HepG2 (cell line): ENCODE measurements around the gene ZSCAN21. TPM values are rescaled to one million over a fixed set of nuclear protein-coding genes. Genes with fewer than 3 reads are reported as not detected.

Experiments
- ATAC-seq: fragments of 200-7000 bp; cut with Tn5 transposase; 3 replicates; pipeline ENCODE4 v1.9.1; 2020; ENCODE audit warnings: mild to moderate bottlenecking, moderate library complexity
- BruUV-seq: library from RNA; stranded (reverse); fragments of 400-500 nt; replicated peaks from 2 replicates; lab custom pipeline; 2021; lab: Mats Ljungman, UMichigan
- CTCF ChIA-PET: fragments of 300-600 bp; formaldehyde crosslinking; extraction: SDS; loops from one replicate; lab custom pipeline; 2021; ENCODE audit warnings: low total read pairs, inconsistent platforms, low intra/inter-chr PET ratio; lab: Yijun Ruan, JAX
- POLR2A ChIA-PET: fragments of 350-600 bp; sonication (Branson Sonifier 250); formaldehyde crosslinking; loops from one replicate; lab custom pipeline; 2020; ENCODE audit warnings: antibody characterized with exemption, inconsistent platforms; lab: Yijun Ruan, JAX
- DNase-seq: peaks from one replicate; pipeline ENCODE4 v3.0.0-alpha.2; 2015; ENCODE audit warnings: low spot score
- FAIRE-seq: peaks from 3 replicates; lab custom pipeline; 2011; peaks lifted over from hg19 to GRCh38; lab: Jason Lieb, UNC
- H2AFZ ChIP-seq: one replicate; pipeline ENCODE4 v1.6.1; 2011; ENCODE audit warnings: low read length, inconsistent platforms
- H3K27ac ChIP-seq: fragments of 300-600 bp; 3 replicates; pipeline ENCODE4 v1.8.0; 2011; ENCODE audit warnings: mixed run types, mild to moderate bottlenecking, mixed read lengths, low read length, inconsistent platforms; ENCODE audit not compliant: insufficient read depth; ENCODE audit errors: extremely low read length
- H3K27me3 ChIP-seq, 2 experiments: fragments of 200-600 bp in 1 of 2; 2 replicates in 1 of 2; 3 replicates in 1 of 2; pipeline versions ENCODE4 v1.6.0 to v1.8.0; 2011; ENCODE audit warnings: low read length in 2 of 2, mild to moderate bottlenecking in 2 of 2, moderate library complexity in 2 of 2, inconsistent platforms in 1 of 2; ENCODE audit not compliant: insufficient read depth in 2 of 2, control insufficient read depth in 1 of 2
- H3K36me3 ChIP-seq, 2 experiments: fragments of 200-600 bp in 1 of 2; replicated peaks in 1 of 2; 2 replicates in 1 of 2; 3 replicates in 1 of 2; pipeline versions ENCODE4 v1.5.1 to v1.8.0; 2011; ENCODE audit warnings: low read length in 2 of 2, inconsistent platforms in 1 of 2; ENCODE audit not compliant: insufficient read depth in 2 of 2, control insufficient read depth in 1 of 2
- H3K4me1 ChIP-seq: 2 replicates; pipeline ENCODE4 v1.5.1; 2012; ENCODE audit warnings: low read length, inconsistent platforms; ENCODE audit not compliant: insufficient read depth
- H3K4me2 ChIP-seq: 2 replicates; pipeline ENCODE4 v1.6.0; 2011; ENCODE audit warnings: low read depth, low read length, inconsistent platforms
- H3K4me3 ChIP-seq, 3 experiments: fragments of 200-600 bp in 1 of 3; sonication (generic), shearing (Covaris generic) in 1 of 3; replicated peaks in 1 of 3; 2 replicates each; pipeline ENCODE4 v1.5.1; 2011 to 2016; ENCODE audit warnings: low read length in 3 of 3, inconsistent platforms in 2 of 3, low read depth in 2 of 3, mild to moderate bottlenecking in 2 of 3, control low read depth in 1 of 3, mixed read lengths in 1 of 3; ENCODE audit not compliant: insufficient read depth in 1 of 3
- H3K79me2 ChIP-seq: one replicate; pipeline ENCODE4 v1.6.1; 2011; ENCODE audit warnings: low read length, inconsistent platforms; ENCODE audit not compliant: insufficient read depth
- H3K9ac ChIP-seq: 2 replicates; pipeline ENCODE4 v1.6.0; 2011; ENCODE audit warnings: mild to moderate bottlenecking, low read depth, low read length, inconsistent platforms; ENCODE audit not compliant: insufficient read depth
- H3K9me3 ChIP-seq: 2 replicates; pipeline ENCODE4 v1.5.1; 2012; ENCODE audit warnings: mild to moderate bottlenecking, low read length
- H4K20me1 ChIP-seq: 2 replicates; pipeline ENCODE4 v1.6.0; 2011; ENCODE audit warnings: inconsistent platforms, mild to moderate bottlenecking, low read length, moderate library complexity; ENCODE audit not compliant: insufficient read depth
- CREBL2 ChIP-seq: sonication (generic); formaldehyde crosslinking; IDR thresholded peaks from 2 replicates; pipeline ENCODE4 v1.8.1; 2023; ENCODE audit warnings: missing genetic modification reagents, mild to moderate bottlenecking, borderline replicate concordance
- DNMT3B ChIP-seq: conservative IDR thresholded peaks from 2 replicates; pipeline ENCODE4 v1.6.1; 2016; ENCODE audit warnings: missing biosample characterization, control low read depth
- ETV6 ChIP-seq: sonication (generic); formaldehyde crosslinking; conservative IDR thresholded peaks from 2 replicates; pipeline ENCODE4 v1.4.0; 2020; ENCODE audit warnings: missing genetic modification reagents
- HES4 ChIP-seq: sonication (generic); formaldehyde crosslinking; IDR thresholded peaks from 2 replicates; pipeline ENCODE4 v1.9.0; 2021; ENCODE audit warnings: mild to moderate bottlenecking, missing genetic modification reagents, borderline replicate concordance
- HNRNPH1 ChIP-seq: fragments of 200-400 bp; formaldehyde crosslinking; optimal IDR thresholded peaks from 2 replicates; pipeline ENCODE3; 2017; ENCODE audit warnings: mild to moderate bottlenecking, low read depth, low read length
- NFYC ChIP-seq: IDR thresholded peaks from 2 replicates; pipeline ENCODE4 v1.6.1; 2016; ENCODE audit warnings: missing genetic modification reagents, missing compliant biosample characterization
- SMC3 ChIP-seq: IDR thresholded peaks from 2 replicates; pipeline ENCODE4 v1.6.1; 2011; ENCODE audit warnings: low read length, improper control_type of control experiment
- STAG1 ChIP-seq: sonication (generic); formaldehyde crosslinking; IDR thresholded peaks from 2 replicates; pipeline ENCODE4 v1.4.0; 2020; ENCODE audit warnings: missing genetic modification reagents
- ZFP1 ChIP-seq: IDR thresholded peaks from 2 replicates; pipeline ENCODE4 v1.6.1; 2016
- ZFP82 ChIP-seq: sonication (generic); formaldehyde crosslinking; IDR thresholded peaks from 2 replicates; pipeline ENCODE4 v1.5.1; 2020; ENCODE audit warnings: mild to moderate bottlenecking, missing genetic modification reagents, borderline replicate concordance
- ZMYM3 ChIP-seq: sonication (generic); formaldehyde crosslinking; IDR thresholded peaks from 2 replicates; pipeline ENCODE4 v1.5.1; 2020; ENCODE audit warnings: mild to moderate bottlenecking, missing genetic modification reagents
- ZNF101 ChIP-seq: sonication (generic); formaldehyde crosslinking; IDR thresholded peaks from 2 replicates; pipeline ENCODE4 v1.4.0; 2020; ENCODE audit warnings: mild to moderate bottlenecking, low read depth, missing genetic modification reagents, borderline replicate concordance
- ZNF121 ChIP-seq: sonication (generic); formaldehyde crosslinking; IDR thresholded peaks from 2 replicates; pipeline ENCODE4 v1.5.0; 2020; ENCODE audit warnings: mild to moderate bottlenecking, missing genetic modification reagents
- ZNF17 ChIP-seq: sonication (generic); formaldehyde crosslinking; IDR thresholded peaks from 2 replicates; pipeline ENCODE4 v1.5.0; 2020; ENCODE audit warnings: mild to moderate bottlenecking, missing genetic modification reagents
- ZNF274 ChIP-seq: sonication (generic); formaldehyde crosslinking; IDR thresholded peaks from 2 replicates; pipeline ENCODE4 v1.5.1; 2020; ENCODE audit warnings: mild to moderate bottlenecking, missing genetic modification reagents
- ZNF382 ChIP-seq: sonication (generic); formaldehyde crosslinking; IDR thresholded peaks from 2 replicates; pipeline ENCODE4 v1.5.0; 2020; ENCODE audit warnings: missing genetic modification reagents, mild to moderate bottlenecking, borderline replicate concordance
- ZNF562 ChIP-seq: sonication (generic); formaldehyde crosslinking; IDR thresholded peaks from 2 replicates; pipeline ENCODE4 v1.8.0; 2022; ENCODE audit warnings: missing genetic modification reagents, borderline replicate concordance
- ZNF564 ChIP-seq: sonication (generic); formaldehyde crosslinking; IDR thresholded peaks from 2 replicates; pipeline ENCODE4 v1.8.1; 2023; ENCODE audit warnings: mild to moderate bottlenecking, missing genetic modification reagents
- ZNF614 ChIP-seq: IDR thresholded peaks from 2 replicates; pipeline ENCODE4 v1.6.1; 2018; ENCODE audit warnings: missing biosample characterization, missing genetic modification reagents, inconsistent platforms, borderline replicate concordance
- ZNF83 ChIP-seq: sonication (generic); formaldehyde crosslinking; IDR thresholded peaks from 2 replicates; pipeline ENCODE4 v1.4.0; 2020; ENCODE audit warnings: missing genetic modification reagents, mild to moderate bottlenecking, borderline replicate concordance
- WGBS: methylation state at CpG from one replicate; pipeline ENCODE4 v1.1.6; 2017; ENCODE audit warnings: low lambda C conversion rate; 5-methylcytosine and 5-hydroxymethylcytosine counted together
- in situ Hi-C: cut with HindIII; loops from 2 replicates; pipeline ENCODE4 v1.10.0; 2017; ENCODE audit warnings: low pct_unique_long_range_greater_than_20kb; ENCODE audit not compliant: extremely low pct_ligation_motif_present
- intact Hi-C: fragments of 100-400 bp; cut with micrococcal nuclease; formaldehyde crosslinking; loops from one replicate; pipeline ENCODE4 v1.10.0; 2022; ENCODE audit not compliant: unreplicated experiment
- polyA plus RNA-seq, 8 experiments: library from polyadenylated mRNA; depleted of rRNA in 3 of 8; stranded (reverse) in 7 of 8; unstranded in 1 of 8; fragments of >200 nt; fragmentation: Illumina TruSeq in 4 of 8; extraction: Trizol in 4 of 8; gene quantifications; 2 replicates each; pipeline versions ENCODE4 v1.2.1 to v1.2.3, GENCODE V29; 2011 to 2016; ENCODE audit warnings: low read depth in 4 of 8, missing spikeins in 1 of 8, mixed read lengths in 1 of 8; ENCODE audit not compliant: insufficient read depth in 1 of 8
- total RNA-seq, 5 experiments: library from RNA; depleted of rRNA; stranded (reverse); fragments of >200 nt; fragmentation: Illumina TruSeq; extraction: Trizol; gene quantifications; 2 replicates each; pipeline ENCODE4 v1.2.3, GENCODE V29; 2016; ENCODE audit warnings: low read depth in 1 of 5
- TF ChIP-seq, protein P1 (sequence below): sonication (generic); formaldehyde crosslinking; IDR thresholded peaks from 2 replicates; pipeline ENCODE4 v1.5.0; 2020; ENCODE audit warnings: mild to moderate bottlenecking, missing genetic modification reagents, moderate library complexity
- TF ChIP-seq, protein P2 (sequence below), 2 experiments: sonication (generic) in 1 of 2; formaldehyde crosslinking in 1 of 2; IDR thresholded peaks; 2 replicates each; pipeline versions ENCODE4 v1.5.1 to v1.6.1; 2011 to 2020; ENCODE audit warnings: borderline replicate concordance in 1 of 2, low read depth in 1 of 2, low read length in 1 of 2, mild to moderate bottlenecking in 1 of 2, missing genetic modification reagents in 1 of 2, moderate library complexity in 1 of 2

The ZSCAN21 gene
- total and polyA plus RNA-seq, 2 of the 13 experiments (the other 11 are each of a cell fraction or from before 2014, with no cell fraction given) = 7.0 to 10.0 TPM

- ChIA-PET CTCF (interaction anchor here (1.7 kb wide), 1 partner anchor 21 kb away, joined by 5 read pairs; no protein-coding TSS in a partner anchor), POLR2A (no interaction called here)
- Histone ChIP-seq H3K4me2 (no peak overlapping the region), H3K27ac (no peak overlapping the region), H3K9ac (no peak overlapping the region), H2AFZ (no peak overlapping the region), H3K9me3 (no peaks in the 10 kb centered on the region), H3K27me3 (no peaks in the 10 kb centered on the region), H3K4me3 (no peak overlapping the region), H4K20me1 (no peaks in the 10 kb centered on the region), H3K4me1 (peaks cover 22% of the 10 kb centered on the region), H3K79me2 (no peaks in the 10 kb centered on the region), H3K36me3 (peaks cover 10 to 36% of the 10 kb centered on the region in 2 experiments; a peak in 4 of 5 replicates)
- DNase-seq (no peak), FAIRE-seq (no peak), ATAC-seq (peak; percentile 74)
- intact Hi-C loops = no loop called here
- no TSS peak for BruUV-seq
- in situ Hi-C loops = no loop called here
- 79% methylated on average over 7 of the region's 12 CpGs for WGBS
- TF ChIP-seq, protein P1, sequence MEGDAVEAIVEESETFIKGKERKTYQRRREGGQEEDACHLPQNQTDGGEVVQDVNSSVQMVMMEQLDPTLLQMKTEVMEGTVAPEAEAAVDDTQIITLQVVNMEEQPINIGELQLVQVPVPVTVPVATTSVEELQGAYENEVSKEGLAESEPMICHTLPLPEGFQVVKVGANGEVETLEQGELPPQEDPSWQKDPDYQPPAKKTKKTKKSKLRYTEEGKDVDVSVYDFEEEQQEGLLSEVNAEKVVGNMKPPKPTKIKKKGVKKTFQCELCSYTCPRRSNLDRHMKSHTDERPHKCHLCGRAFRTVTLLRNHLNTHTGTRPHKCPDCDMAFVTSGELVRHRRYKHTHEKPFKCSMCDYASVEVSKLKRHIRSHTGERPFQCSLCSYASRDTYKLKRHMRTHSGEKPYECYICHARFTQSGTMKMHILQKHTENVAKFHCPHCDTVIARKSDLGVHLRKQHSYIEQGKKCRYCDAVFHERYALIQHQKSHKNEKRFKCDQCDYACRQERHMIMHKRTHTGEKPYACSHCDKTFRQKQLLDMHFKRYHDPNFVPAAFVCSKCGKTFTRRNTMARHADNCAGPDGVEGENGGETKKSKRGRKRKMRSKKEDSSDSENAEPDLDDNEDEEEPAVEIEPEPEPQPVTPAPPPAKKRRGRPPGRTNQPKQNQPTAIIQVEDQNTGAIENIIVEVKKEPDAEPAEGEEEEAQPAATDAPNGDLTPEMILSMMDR (CRISPR knock-in tag) = peak; percentile 38
- peak; percentile 28; the same call in 1 of the 2 replicates for TF ChIP-seq STAG1 (CRISPR knock-in tag)
- TF ChIP-seq ZFP82 (CRISPR knock-in tag) = no peak
- TF ChIP-seq HES4 (CRISPR knock-in tag) = no peak
- TF ChIP-seq CREBL2 = no peak
- no peak for TF ChIP-seq ZNF562
- no peak for TF ChIP-seq ZFP1 (CRISPR knock-in tag)
- TF ChIP-seq ZMYM3 (CRISPR knock-in tag) = no peak
- TF ChIP-seq ZNF564 (CRISPR knock-in tag) = no peak
- no peak for TF ChIP-seq ZNF101 (CRISPR knock-in tag)
- TF ChIP-seq SMC3 = peak; percentile 42; the same call in 1 of the 2 replicates
- no peak for TF ChIP-seq ZNF382 (CRISPR knock-in tag)
- TF ChIP-seq NFYC (CRISPR knock-in tag) = no peak
- no peak for TF ChIP-seq ZNF83 (CRISPR knock-in tag)
- TF ChIP-seq ZNF121 (CRISPR knock-in tag) = peak; percentile 38; the same call in 1 of the 2 replicates
- TF ChIP-seq, protein P2, sequence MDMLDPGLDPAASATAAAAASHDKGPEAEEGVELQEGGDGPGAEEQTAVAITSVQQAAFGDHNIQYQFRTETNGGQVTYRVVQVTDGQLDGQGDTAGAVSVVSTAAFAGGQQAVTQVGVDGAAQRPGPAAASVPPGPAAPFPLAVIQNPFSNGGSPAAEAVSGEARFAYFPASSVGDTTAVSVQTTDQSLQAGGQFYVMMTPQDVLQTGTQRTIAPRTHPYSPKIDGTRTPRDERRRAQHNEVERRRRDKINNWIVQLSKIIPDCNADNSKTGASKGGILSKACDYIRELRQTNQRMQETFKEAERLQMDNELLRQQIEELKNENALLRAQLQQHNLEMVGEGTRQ (IDR thresholded peaks at IDR 0.05; ENCODE audit: low read depth, low read length) = no peak
- TF ChIP-seq, protein P2 (CRISPR knock-in tag; IDR thresholded peaks at IDR 0.05; ENCODE audit: borderline replicate concordance) = no peak
- no peak for TF ChIP-seq HNRNPH1
- TF ChIP-seq DNMT3B (CRISPR knock-in tag) = no peak
- TF ChIP-seq ZNF614 (CRISPR knock-in tag) = no peak
- no peak for TF ChIP-seq ETV6
- no peak for TF ChIP-seq ZNF274 (CRISPR knock-in tag)
- TF ChIP-seq ZNF17 = no peak
Observed at GRCh38 chr7:100109521-100110163, 60.1 kb downstream of the ZSCAN21 start.
